ENCODE results near the gene CLEC10A. TPM values are rescaled to one million over a fixed set of nuclear protein-coding genes. Genes with fewer than 3 reads are reported as not detected.

The CLEC10A gene

DNA sequence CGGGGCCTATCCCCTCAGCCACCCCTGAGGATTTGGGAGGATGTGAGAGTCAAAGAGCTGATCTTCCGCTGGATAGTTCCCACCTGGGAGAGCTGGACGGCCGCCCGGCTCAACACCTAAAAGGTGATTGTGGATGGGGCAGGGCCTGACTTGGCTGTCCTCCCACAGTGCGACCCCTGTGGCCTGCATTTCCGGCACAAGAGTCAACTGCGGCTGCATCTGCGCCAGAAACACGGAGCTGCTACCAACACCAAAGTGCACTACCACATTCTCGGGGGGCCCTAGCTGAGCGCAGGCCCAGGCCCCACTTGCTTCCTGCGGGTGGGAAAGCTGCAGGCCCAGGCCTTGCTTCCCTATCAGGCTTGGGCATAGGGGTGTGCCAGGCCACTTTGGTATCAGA lies 52.7 kb downstream of the CLEC10A start:
- H2BK5ac ChIP-seq (ENCODE audit: low read depth, low read length, poor library complexity, severe bottlenecking), result no peak overlapping the region
- H3K4me3 ChIP-seq (ENCODE audit: insufficient read depth in 1 of 2, low read depth in 1 of 2, low read length in 2 of 2), result no peak overlapping the region
- no peak for DNase-seq
- H2AFZ ChIP-seq (ENCODE audit: low read depth, low read length), result no peak overlapping the region
- no peak overlapping the region for H3K18ac ChIP-seq (ENCODE audit: low read depth in 1 of 2, low read length in 2 of 2)
- no peak overlapping the region for H2AK5ac ChIP-seq (ENCODE audit: low read length, severe bottlenecking)
- 85% methylated on average over 13 of the region's 13 CpGs for WGBS
- no peak overlapping the region for H3K4ac ChIP-seq (ENCODE audit: low read depth in 1 of 2, low read length in 2 of 2)
- H2BK12ac ChIP-seq (ENCODE audit: low read length in 2 of 2), result no peak overlapping the region
- H4K91ac ChIP-seq (ENCODE audit: low read length), result no peak overlapping the region
- no peak overlapping the region for H3K9ac ChIP-seq (ENCODE audit: low read length)
- no peak overlapping the region for H3K14ac ChIP-seq (ENCODE audit: low read length in 2 of 2)
- no peak overlapping the region for H2BK15ac ChIP-seq (ENCODE audit: low read depth, poor library complexity, severe bottlenecking)
- peaks cover 3 to 13% of the 10 kb centered on the region in 2 experiments for H3K27me3 ChIP-seq (ENCODE audit: control insufficient read depth in 1 of 2, insufficient read depth in 1 of 2, low read length in 2 of 2)
- H3K36me3 ChIP-seq (ENCODE audit: control insufficient read depth in 1 of 2, insufficient read depth in 2 of 2, low read depth in 1 of 2, low read length in 2 of 2), result no peaks in the 10 kb centered on the region
- no peak overlapping the region for H3K23ac ChIP-seq (ENCODE audit: low read length in 2 of 2)
- no peak overlapping the region for H3K4me2 ChIP-seq (ENCODE audit: low read length, poor library complexity, severe bottlenecking)
- H3K79me1 ChIP-seq (replicated peaks; ENCODE audit: low read length, poor library complexity, severe bottlenecking), result no peaks in the 10 kb centered on the region
- H2BK120ac ChIP-seq (ENCODE audit: low read depth, low read length), result no peak overlapping the region
- no peaks in the 10 kb centered on the region for H3K9me3 ChIP-seq (ENCODE audit: control insufficient read depth, low read length)
- no peak overlapping the region for H4K8ac ChIP-seq (ENCODE audit: low read length)
- H3K4me1 ChIP-seq (ENCODE audit: control insufficient read depth, insufficient read depth, low read depth, low read length), result peaks cover 9% of the 10 kb centered on the region
- H3K27ac ChIP-seq (ENCODE audit: low read length, poor library complexity, severe bottlenecking), result no peak overlapping the region

DNA sequence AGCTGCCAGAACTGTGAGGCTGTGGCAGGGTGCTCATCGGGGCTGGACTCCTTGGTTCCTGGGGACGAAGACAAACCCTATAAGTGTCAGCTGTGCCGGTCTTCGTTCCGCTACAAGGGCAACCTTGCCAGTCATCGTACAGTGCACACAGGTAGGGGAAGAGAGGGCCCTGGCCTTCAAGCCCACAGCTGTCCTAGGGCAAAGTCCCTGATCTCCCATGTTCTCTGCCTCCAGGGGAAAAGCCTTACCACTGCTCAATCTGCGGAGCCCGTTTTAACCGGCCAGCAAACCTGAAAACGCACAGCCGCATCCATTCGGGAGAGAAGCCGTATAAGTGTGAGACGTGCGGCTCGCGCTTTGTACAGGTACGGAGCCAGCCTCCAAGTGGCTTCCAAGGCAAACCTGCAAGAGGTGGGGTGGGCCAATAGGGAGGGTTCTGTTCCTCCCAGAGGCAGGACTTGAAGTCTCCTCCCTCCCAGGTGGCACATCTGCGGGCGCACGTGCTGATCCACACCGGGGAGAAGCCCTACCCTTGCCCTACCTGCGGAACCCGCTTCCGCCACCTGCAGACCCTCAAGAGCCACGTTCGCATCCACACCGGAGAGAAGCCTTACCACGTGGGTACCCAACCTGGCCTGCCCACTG lies 53.5 kb downstream of the CLEC10A start:
- H3K9ac ChIP-seq (ENCODE audit: low read length), result no peak overlapping the region
- no peaks in the 10 kb centered on the region for H3K36me3 ChIP-seq (ENCODE audit: control insufficient read depth in 1 of 2, insufficient read depth in 2 of 2, low read depth in 1 of 2, low read length in 2 of 2)
- H3K79me1 ChIP-seq (replicated peaks; ENCODE audit: low read length, poor library complexity, severe bottlenecking), result no peaks in the 10 kb centered on the region
- no peaks in the 10 kb centered on the region for H3K9me3 ChIP-seq (ENCODE audit: control insufficient read depth, low read length)
- no peak overlapping the region for H3K4ac ChIP-seq (ENCODE audit: low read depth in 1 of 2, low read length in 2 of 2)
- H3K4me1 ChIP-seq (ENCODE audit: control insufficient read depth, insufficient read depth, low read depth, low read length), result peaks cover 14% of the 10 kb centered on the region
- no peak overlapping the region for H2BK12ac ChIP-seq (ENCODE audit: low read length in 2 of 2)
- no peak for DNase-seq
- H3K4me2 ChIP-seq (ENCODE audit: low read length, poor library complexity, severe bottlenecking), result no peak overlapping the region
- H2AFZ ChIP-seq (ENCODE audit: low read depth, low read length), result no peak overlapping the region
- no peak overlapping the region for H3K23ac ChIP-seq (ENCODE audit: low read length in 2 of 2)
- no peak overlapping the region for H4K91ac ChIP-seq (ENCODE audit: low read length)
- no peak overlapping the region for H3K27ac ChIP-seq (ENCODE audit: low read length, poor library complexity, severe bottlenecking)
- H3K4me3 ChIP-seq (ENCODE audit: insufficient read depth in 1 of 2, low read depth in 1 of 2, low read length in 2 of 2), result no peak overlapping the region
- 90% methylated on average over 29 of the region's 29 CpGs for WGBS
- no peak overlapping the region for H3K18ac ChIP-seq (ENCODE audit: low read depth in 1 of 2, low read length in 2 of 2)
- peaks cover 4 to 16% of the 10 kb centered on the region in 2 experiments for H3K27me3 ChIP-seq (ENCODE audit: control insufficient read depth in 1 of 2, insufficient read depth in 1 of 2, low read length in 2 of 2)
- H2AK5ac ChIP-seq (ENCODE audit: low read length, severe bottlenecking), result no peak overlapping the region
- no peak overlapping the region for H4K8ac ChIP-seq (ENCODE audit: low read length)
- H2BK15ac ChIP-seq (ENCODE audit: low read depth, poor library complexity, severe bottlenecking), result no peak overlapping the region
- no peak overlapping the region for H3K14ac ChIP-seq (ENCODE audit: low read length in 2 of 2)
- no peak overlapping the region for H2BK120ac ChIP-seq (ENCODE audit: low read depth, low read length)
- no peak overlapping the region for H2BK5ac ChIP-seq (ENCODE audit: low read depth, low read length, poor library complexity, severe bottlenecking)

DNA sequence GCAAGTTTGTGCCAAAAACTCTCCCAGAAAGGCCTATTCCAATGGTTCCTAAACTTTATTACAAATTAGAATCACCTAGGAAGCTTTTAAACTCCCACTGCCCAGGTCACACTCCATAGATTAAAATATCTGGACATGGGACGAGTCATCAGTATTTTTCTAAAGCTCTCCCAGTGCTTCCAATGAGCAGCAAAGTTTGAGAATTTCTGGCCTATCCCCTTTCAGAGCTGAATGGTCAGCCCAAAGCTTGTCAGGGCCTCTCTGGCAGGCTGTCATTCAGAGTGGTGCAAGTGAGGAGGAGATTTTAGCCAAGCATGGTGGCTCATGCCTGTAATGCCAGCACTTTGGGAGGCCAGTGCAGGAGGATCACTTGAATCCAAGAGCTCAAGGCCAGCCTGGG lies 54.8 kb downstream of the CLEC10A start:
- no peak overlapping the region for H3K18ac ChIP-seq (ENCODE audit: low read depth in 1 of 2, low read length in 2 of 2)
- no peak overlapping the region for H3K9ac ChIP-seq (ENCODE audit: low read length)
- H2BK12ac ChIP-seq (ENCODE audit: low read length in 2 of 2), result no peak overlapping the region
- H2BK5ac ChIP-seq (ENCODE audit: low read depth, low read length, poor library complexity, severe bottlenecking), result no peak overlapping the region
- no peak for DNase-seq
- WGBS, result 85% methylated on average over 1 of the region's 1 CpG
- H3K4me3 ChIP-seq (ENCODE audit: insufficient read depth in 1 of 2, low read depth in 1 of 2, low read length in 2 of 2), result no peak overlapping the region
- no peak overlapping the region for H2AK5ac ChIP-seq (ENCODE audit: low read length, severe bottlenecking)
- H3K4ac ChIP-seq (ENCODE audit: low read depth in 1 of 2, low read length in 2 of 2), result no peak overlapping the region
- H3K36me3 ChIP-seq (ENCODE audit: control insufficient read depth in 1 of 2, insufficient read depth in 2 of 2, low read depth in 1 of 2, low read length in 2 of 2), result no peaks in the 10 kb centered on the region
- H3K4me2 ChIP-seq (ENCODE audit: low read length, poor library complexity, severe bottlenecking), result no peak overlapping the region
- H3K23ac ChIP-seq (ENCODE audit: low read length in 2 of 2), result no peak overlapping the region
- no peak overlapping the region for H3K27ac ChIP-seq (ENCODE audit: low read length, poor library complexity, severe bottlenecking)
- no peak overlapping the region for H2BK120ac ChIP-seq (ENCODE audit: low read depth, low read length)
- H3K27me3 ChIP-seq (ENCODE audit: control insufficient read depth in 1 of 2, insufficient read depth in 1 of 2, low read length in 2 of 2), result peaks cover 4 to 16% of the 10 kb centered on the region in 2 experiments
- H3K79me1 ChIP-seq (replicated peaks; ENCODE audit: low read length, poor library complexity, severe bottlenecking), result no peaks in the 10 kb centered on the region
- no peak overlapping the region for H2BK15ac ChIP-seq (ENCODE audit: low read depth, poor library complexity, severe bottlenecking)
- no peak overlapping the region for H4K8ac ChIP-seq (ENCODE audit: low read length)
- no peak overlapping the region for H4K91ac ChIP-seq (ENCODE audit: low read length)
- H3K9me3 ChIP-seq (ENCODE audit: control insufficient read depth, low read length), result no peaks in the 10 kb centered on the region
- H3K14ac ChIP-seq (ENCODE audit: low read length in 2 of 2), result no peak overlapping the region
- peaks cover 15% of the 10 kb centered on the region for H3K4me1 ChIP-seq (ENCODE audit: control insufficient read depth, insufficient read depth, low read depth, low read length)
- no peak overlapping the region for H2AFZ ChIP-seq (ENCODE audit: low read depth, low read length)

Small RNA genes lying within 50 kb of the gene (small RNA-seq; reads per million reads assigned to genes)
- not detected for gene AC120057.1 (ENCODE audit: low read depth)
